ENCODE data around the gene VEGFA.

GRCh38 chr6:43771858-43772680 is 2.1 kb downstream of the VEGFA start:
- TF ChIP-seq EZH2 (IDR thresholded peaks at IDR 0.05), result no peak
- TF ChIP-seq POLR2AphosphoS5 (IDR thresholded peaks at IDR 0.05; ENCODE audit: borderline replicate concordance, low read depth, low read length), result no peak; the same call in 1 of the 2 replicates
- TF ChIP-seq FOXP2 (optimal IDR thresholded peaks at IDR 0.05; ENCODE audit: control extremely low read depth, extremely low read length, insufficient read depth), result no peak

Measured in SK-N-MC (cell line).